GM12873 (cell line): ENCODE data around the gene ASAP2.
A peak's percentile ranks its signal among the peaks of the same experiment; 100 is the strongest.

Experiments
- TF ChIP-seq, protein P1 (sequence below): IDR thresholded peaks from 2 replicates; pipeline ENCODE4 v1.5.1; 2012; ENCODE audit warnings: low read depth, mild to moderate bottlenecking, moderate library complexity, low read length, control low read depth; ENCODE audit not compliant: insufficient read depth; ENCODE audit errors: missing control alignments

The ASAP2 gene

DNA sequence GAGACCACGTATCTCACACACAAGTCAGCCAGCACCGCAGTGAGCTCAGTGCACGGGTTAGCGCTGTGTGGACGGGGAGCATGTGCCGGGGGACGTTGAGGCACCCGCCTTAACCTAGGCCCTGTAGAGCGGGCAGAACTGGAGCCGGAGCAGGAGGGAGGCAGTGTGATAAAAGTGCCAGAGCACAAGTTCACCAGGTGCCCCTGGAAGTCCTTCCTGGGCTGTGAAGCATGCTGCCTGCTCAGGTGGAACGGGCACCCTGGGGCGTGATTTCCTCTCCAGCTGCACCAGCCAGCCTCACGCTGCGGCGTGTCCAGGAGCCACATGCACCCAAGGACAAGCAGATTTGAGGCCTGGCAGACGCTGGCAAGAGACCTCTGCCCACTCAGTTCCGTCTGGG is 166.4 kb downstream of the ASAP2 start:
- TF ChIP-seq, protein P1, sequence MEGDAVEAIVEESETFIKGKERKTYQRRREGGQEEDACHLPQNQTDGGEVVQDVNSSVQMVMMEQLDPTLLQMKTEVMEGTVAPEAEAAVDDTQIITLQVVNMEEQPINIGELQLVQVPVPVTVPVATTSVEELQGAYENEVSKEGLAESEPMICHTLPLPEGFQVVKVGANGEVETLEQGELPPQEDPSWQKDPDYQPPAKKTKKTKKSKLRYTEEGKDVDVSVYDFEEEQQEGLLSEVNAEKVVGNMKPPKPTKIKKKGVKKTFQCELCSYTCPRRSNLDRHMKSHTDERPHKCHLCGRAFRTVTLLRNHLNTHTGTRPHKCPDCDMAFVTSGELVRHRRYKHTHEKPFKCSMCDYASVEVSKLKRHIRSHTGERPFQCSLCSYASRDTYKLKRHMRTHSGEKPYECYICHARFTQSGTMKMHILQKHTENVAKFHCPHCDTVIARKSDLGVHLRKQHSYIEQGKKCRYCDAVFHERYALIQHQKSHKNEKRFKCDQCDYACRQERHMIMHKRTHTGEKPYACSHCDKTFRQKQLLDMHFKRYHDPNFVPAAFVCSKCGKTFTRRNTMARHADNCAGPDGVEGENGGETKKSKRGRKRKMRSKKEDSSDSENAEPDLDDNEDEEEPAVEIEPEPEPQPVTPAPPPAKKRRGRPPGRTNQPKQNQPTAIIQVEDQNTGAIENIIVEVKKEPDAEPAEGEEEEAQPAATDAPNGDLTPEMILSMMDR: no peak

DNA sequence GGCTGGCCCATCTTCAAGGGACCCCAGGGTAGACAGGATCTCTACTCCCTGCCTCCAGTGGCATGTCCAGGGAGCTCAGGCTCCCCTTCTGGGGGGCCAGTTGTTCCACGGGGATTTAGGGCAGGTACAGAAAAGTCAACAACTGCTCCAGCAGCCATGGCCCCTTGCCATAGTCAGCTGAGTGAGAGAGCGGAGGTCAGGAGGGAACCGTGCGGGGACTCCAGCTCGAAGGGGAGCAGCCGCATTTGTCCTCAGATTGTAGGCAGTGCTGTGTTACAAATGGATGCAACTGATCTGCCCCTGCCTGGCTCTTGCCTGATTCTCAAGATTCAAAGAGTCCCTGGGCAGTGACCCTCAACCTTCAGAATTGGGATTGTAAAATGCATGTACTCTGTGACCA is 166.9 kb downstream of the ASAP2 start:
- TF ChIP-seq, protein P1: no peak

DNA sequence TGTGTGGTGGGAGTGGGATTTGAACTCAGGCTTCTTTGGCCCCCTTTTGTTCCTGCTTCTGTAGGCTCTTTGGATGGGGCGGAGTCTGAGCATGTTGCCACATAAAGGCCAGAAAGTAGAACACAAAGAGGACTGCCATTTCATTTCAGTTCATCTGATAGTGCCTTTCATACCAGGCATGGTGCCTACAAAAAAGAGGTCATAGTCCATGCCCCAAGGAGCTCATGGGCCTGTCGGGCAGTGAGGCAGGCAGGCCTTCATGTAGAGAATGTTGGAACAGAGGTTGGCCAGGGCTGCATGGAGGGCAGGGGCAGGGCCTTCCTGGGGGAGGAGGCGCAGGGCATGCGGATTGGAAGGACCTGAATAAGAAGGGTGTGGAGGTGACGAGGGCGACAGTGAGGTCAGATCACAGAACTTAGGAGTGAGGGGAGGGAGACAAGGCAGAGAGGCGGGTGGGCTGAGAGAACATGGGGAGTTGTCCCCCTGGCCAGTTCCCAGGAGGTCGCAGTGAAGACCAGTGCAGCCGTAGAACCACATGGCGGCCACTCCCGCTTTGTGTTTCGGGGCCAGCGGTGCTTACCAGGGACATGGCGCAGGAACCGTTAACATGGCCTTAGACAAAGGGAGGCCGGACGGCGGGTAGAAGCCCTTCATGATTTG is 167.6 kb downstream of the ASAP2 start:
- TF ChIP-seq, protein P1: no peak

DNA sequence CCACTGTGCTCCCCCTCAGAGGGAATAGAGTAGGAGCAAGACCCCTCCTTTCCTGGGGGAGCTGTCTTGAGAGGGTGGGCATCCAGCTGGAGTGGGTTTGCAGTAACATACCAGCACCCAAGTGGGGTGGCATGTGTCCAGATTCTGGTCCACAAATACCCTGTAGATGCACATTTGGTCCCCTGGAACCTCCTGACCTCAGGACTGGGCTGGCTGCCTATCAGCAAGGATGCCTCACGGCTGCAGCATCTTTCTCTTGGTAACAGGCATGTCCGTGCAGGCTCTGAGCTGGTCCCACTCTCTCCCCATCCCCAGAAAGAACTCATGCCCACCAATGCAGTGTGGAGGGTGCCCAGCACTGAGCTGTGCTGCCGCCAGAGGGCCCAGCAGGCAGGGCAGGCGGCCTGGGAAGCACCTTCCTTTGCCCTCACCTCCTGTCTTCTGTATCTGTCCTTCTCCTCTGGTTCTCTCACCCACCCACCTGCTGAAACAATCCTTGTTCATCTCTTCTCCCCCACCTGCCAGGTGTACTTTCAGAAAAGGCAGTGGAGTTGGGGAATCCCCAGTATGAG is 169.3 kb downstream of the ASAP2 start:
- TF ChIP-seq, protein P1: peak; percentile 30

DNA sequence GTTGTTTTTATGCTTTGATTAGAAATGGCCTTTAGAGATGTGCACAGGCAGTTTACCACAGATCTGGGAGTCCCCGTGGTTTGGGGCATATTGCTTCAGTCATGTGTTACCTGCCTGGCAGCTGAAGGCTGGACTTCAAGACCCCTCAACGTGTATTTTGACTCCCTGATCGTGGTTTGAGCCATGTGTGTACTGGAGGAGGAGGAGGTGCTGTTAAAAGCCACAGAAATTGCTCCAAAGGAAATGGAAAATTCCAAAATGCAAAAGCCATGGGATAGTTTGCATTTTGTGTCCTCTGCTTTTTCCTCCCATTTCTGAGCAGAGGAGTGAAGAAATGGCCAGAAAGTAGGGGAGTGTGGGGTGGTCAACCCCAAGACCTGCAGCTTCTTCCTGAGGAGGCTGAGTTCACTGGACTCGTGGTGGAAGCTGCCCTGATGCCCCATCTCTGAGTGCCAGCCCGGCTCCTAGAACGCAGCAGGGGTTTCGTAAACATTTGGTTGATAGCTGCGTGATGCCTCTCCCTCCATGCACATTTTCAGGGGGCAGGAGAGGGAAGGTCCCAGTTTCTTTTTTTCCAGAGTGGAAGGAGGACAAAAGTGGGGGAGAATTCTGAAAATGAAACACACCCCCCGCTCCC is 171.0 kb downstream of the ASAP2 start:
- TF ChIP-seq, protein P1: no peak

DNA sequence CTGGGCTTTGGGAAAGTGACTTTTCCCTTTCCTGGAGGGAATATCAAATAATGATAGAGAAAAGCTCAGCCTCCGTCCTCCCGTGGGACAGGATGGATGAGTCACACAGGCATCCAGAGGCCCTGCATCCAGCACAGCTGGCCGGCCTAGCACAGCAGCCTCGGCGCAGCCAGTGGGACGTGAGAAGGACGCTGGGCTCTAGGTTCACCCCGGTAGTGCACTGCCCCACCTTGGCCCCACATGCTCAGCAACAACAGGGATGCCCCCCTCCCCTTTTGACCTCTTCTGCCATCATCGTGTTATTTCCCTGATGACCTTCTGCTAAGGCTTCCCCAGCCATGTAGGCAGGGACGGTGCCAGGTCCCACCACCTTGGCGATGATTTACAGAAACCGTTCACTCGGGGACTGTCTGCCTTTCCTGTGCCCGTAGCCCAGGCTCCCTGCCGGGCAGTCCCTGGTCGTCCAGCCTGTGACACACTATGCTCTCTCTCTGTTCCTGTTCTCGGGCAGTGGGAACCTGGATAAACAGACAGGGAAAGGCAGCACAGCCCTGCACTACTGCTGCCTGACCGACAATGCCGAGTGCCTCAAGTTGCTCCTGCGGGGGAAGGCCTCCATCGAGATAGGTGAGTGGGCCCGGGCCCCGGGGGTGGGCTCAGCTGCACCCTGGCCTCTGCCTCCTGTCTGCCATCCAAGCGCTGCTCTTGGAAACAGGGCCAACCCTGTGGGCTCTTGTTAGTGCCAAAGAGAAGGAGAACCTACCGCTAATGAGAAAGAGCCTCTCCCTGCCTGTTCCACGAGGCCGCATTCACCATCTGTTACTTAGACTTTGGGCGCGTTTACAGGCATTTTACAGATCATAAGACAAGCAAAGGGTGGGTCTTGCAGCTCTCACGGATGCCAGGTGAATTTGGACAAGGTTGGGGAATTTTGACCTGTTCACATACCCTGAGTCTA is 172.1 kb downstream of the ASAP2 start:
- TF ChIP-seq, protein P1: no peak

DNA sequence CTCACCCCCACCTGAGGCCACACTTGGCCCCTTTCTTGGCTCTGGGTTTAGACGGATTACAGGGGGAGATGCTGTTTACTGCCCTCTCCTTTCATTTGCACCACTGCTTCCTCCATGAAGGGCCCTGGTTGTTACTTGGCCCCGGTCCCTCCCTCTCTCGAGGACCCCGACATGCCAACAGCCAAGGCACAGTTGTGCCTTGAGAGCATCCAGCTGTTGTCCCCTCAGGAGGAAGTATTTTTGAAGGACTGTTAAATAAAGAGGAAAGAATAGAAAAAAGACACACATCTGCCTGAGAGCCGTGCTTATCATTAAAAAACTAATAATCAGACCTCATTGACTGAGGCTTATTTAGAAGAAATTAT is 172.8 kb downstream of the ASAP2 start:
- TF ChIP-seq, protein P1: no peak
